Tibial artery (tissue), 4 donors: ENCODE results near the gene GFOD1.

Experiments used
- DNase-seq, 2 donors: peaks; one replicate each; pipeline ENCODE4 v3.0.0-alpha.2; 2019
- H3K27ac ChIP-seq, 2 donors: fragments of 200-600 bp; sonication (generic) in 1 of 2; 1 replicate in 1 of 2; 2 replicates in 1 of 2; pipeline ENCODE4 v1.5.1; 2018 to 2019; ENCODE audit warnings: mild to moderate bottlenecking in 1 of 2
- H3K27me3 ChIP-seq, 2 donors: fragments of 200-600 bp; sonication (generic) in 1 of 2; one replicate each; pipeline versions ENCODE4 v1.5.1 to v1.6.0; 2016 to 2019
- H3K36me3 ChIP-seq, 3 donors: fragments of 200-600 bp; sonication (generic) in 2 of 3; one replicate each; pipeline ENCODE4 v1.5.1; 2016 to 2019; ENCODE audit warnings: mild to moderate bottlenecking in 2 of 3
- H3K4me1 ChIP-seq, 4 donors: fragments of 200-600 bp; sonication (generic) in 2 of 4; 1 replicate in 3 of 4; 2 replicates in 1 of 4; pipeline ENCODE4 v1.5.1; 2016 to 2019
- H3K4me3 ChIP-seq, 2 donors: fragments of 200-600 bp; sonication (generic) in 1 of 2; 1 replicate in 1 of 2; 2 replicates in 1 of 2; pipeline ENCODE4 v1.5.1; 2018 to 2019; ENCODE audit warnings: mild to moderate bottlenecking in 2 of 2
- H3K9me3 ChIP-seq, 3 donors: fragments of 200-600 bp; sonication (generic) in 1 of 3; one replicate each; pipeline ENCODE4 v1.5.1; 2016 to 2019
- CTCF ChIP-seq, 2 experiments: fragments of 200-600 bp in 1 of 2; fragments of 450-650 bp in 1 of 2; IDR thresholded peaks; one replicate each; pipeline ENCODE4 v1.5.1; 2017 to 2019; ENCODE audit warnings: antibody characterized with exemption in 2 of 2, mild to moderate bottlenecking in 1 of 2, moderate library complexity in 1 of 2
- intact Hi-C: fragments of 100-400 bp; cut with DNase I; formaldehyde crosslinking; loops from one replicate; pipeline ENCODE4 v1.15.0; 2023; ENCODE audit warnings: low total_unique reads

GFOD1 gene

GRCh38 chr6:13508711-13509705 is 21.6 kb upstream of the GFOD1 start:
- no peak for DNase-seq
- Histone ChIP-seq H3K9me3 (no peaks in the 10 kb centered on the region), H3K27ac (peak overlapping the region; percentile 26 to 54), H3K4me3 (no peak overlapping the region), H3K36me3 (no peaks in the 10 kb centered on the region), H3K4me1 (peaks cover 0 to 31% (median 12%) of the 10 kb centered on the region in 4 donors), H3K27me3 (no peaks in the 10 kb centered on the region)
- TF ChIP-seq CTCF (IDR thresholded peaks at IDR 0.05): no peak
- intact Hi-C loops: no loop called here

- Histone ChIP-seq H3K27ac (no peak overlapping the region), H3K9me3 (no peaks in the 10 kb centered on the region), H3K36me3 (no peaks in the 10 kb centered on the region), H3K4me1 (peaks cover 0 to 30% (median 12%) of the 10 kb centered on the region in 4 donors), H3K4me3 (no peak overlapping the region), H3K27me3 (no peaks in the 10 kb centered on the region)
- no peak for TF ChIP-seq CTCF (IDR thresholded peaks at IDR 0.05)
- DNase-seq: no peak
- intact Hi-C loops: no loop called here
Observed at GRCh38 chr6:13507306-13507860, 20.0 kb upstream of the GFOD1 start.

GRCh38 chr6:13505345-13505734 is 17.9 kb upstream of the GFOD1 start:
- H3K9me3 ChIP-seq: no peaks in the 10 kb centered on the region
- DNase-seq: no peak
- H3K4me1 ChIP-seq: peaks cover 0 to 14% (median 8%) of the 10 kb centered on the region in 4 donors
- intact Hi-C loops: no loop called here
- H3K36me3 ChIP-seq: no peaks in the 10 kb centered on the region
- H3K27ac ChIP-seq: no peak overlapping the region
- no peaks in the 10 kb centered on the region for H3K27me3 ChIP-seq
- no peak overlapping the region for H3K4me3 ChIP-seq
- TF ChIP-seq CTCF (IDR thresholded peaks at IDR 0.05): no peak

GRCh38 chr6:13504611-13505344 is 17.4 kb upstream of the GFOD1 start:
- no peak for TF ChIP-seq CTCF (IDR thresholded peaks at IDR 0.05)
- Histone ChIP-seq H3K9me3 (no peaks in the 10 kb centered on the region), H3K27ac (no peak overlapping the region), H3K27me3 (no peaks in the 10 kb centered on the region), H3K4me1 (peaks cover 0 to 14% (median 8%) of the 10 kb centered on the region in 4 donors), H3K36me3 (no peaks in the 10 kb centered on the region), H3K4me3 (no peak overlapping the region)
- DNase-seq: no peak
- intact Hi-C loops: no loop called here

- TF ChIP-seq CTCF (IDR thresholded peaks at IDR 0.05): no peak
- Histone ChIP-seq H3K27ac (no peak overlapping the region), H3K4me3 (no peak overlapping the region), H3K36me3 (no peaks in the 10 kb centered on the region), H3K9me3 (no peaks in the 10 kb centered on the region), H3K27me3 (no peaks in the 10 kb centered on the region), H3K4me1 (peaks cover 0 to 5% (median 0%) of the 10 kb centered on the region in 4 donors)
- no peak for DNase-seq
- intact Hi-C loops: no loop called here
Observed at GRCh38 chr6:13500915-13501314, 13.5 kb upstream of the GFOD1 start.
